Measurements from ENCODE around the gene DNM3. TPM values are rescaled to one million over a fixed set of nuclear protein-coding genes. Genes with fewer than 3 reads are reported as not detected.

The DNM3 gene
- total RNA-seq, 2 experiments from 2014 or later: 1.6 to 1.8 TPM

GRCh38 chr1:172391976-172392375 is 550.7 kb downstream of the DNM3 start:
- H3K4me3 Mint-ChIP-seq: no peak overlapping the region
- no peaks in the 10 kb centered on the region for H3K27me3 Mint-ChIP-seq
- H3K4me1 ChIP-seq (ENCODE audit: insufficient read depth, low read length): peaks cover 24% of the 10 kb centered on the region
- ChIA-PET POLR2A (interaction anchor here (1.2 to 1.4 kb wide), 3 partner anchors 10 to 141 kb away, joined by 3 to 4 read pairs (median 3); no protein-coding TSS in a partner anchor), CTCF (no interaction called here)
- H3K36me3 ChIP-seq (ENCODE audit: insufficient read depth, low read length): no peaks in the 10 kb centered on the region
- no peak overlapping the region for H3K4me3 ChIP-seq (ENCODE audit: low read length)
- no peaks in the 10 kb centered on the region for H3K36me3 Mint-ChIP-seq (ENCODE audit: low read depth)
- H3K9me3 ChIP-seq (ENCODE audit: control insufficient read depth in 1 of 2, insufficient read depth in 1 of 2, low read length in 2 of 2): no peaks in the 10 kb centered on the region
- DNase-seq (no peak), ATAC-seq (ENCODE audit: poor library complexity) (no peak)
- no peaks in the 10 kb centered on the region for H3K27me3 ChIP-seq (ENCODE audit: control insufficient read depth in 1 of 2, insufficient read depth in 2 of 2, low read length in 2 of 2)
- peaks cover 54% of the 10 kb centered on the region for H3K4me1 Mint-ChIP-seq (ENCODE audit: low read depth)
- no peaks in the 10 kb centered on the region for H3K9me3 Mint-ChIP-seq
- H3K27ac Mint-ChIP-seq: peak overlapping the region; percentile 9
- intact Hi-C loops (cut with DNase I, micrococcal nuclease): loop anchor here in 1 of 2 experiments (10.0 kb wide), 1 partner anchor 607 kb away; the partner anchor contains the start of gene METTL13
- no peak overlapping the region for H3K27ac ChIP-seq (ENCODE audit: low read depth in 1 of 2, low read length in 2 of 2)
- no peak for TF ChIP-seq CTCF (IDR thresholded peaks at IDR 0.05)

GRCh38 chr1:172393354-172393753 is 552.1 kb downstream of the DNM3 start:
- ChIA-PET POLR2A (interaction anchor here (1.0 to 3.0 kb wide), 8 partner anchors 12 to 238 kb away, joined by 3 to 43 read pairs (median 12); no protein-coding TSS in a partner anchor), CTCF (interaction anchor here (1.5 kb wide), 2 partner anchors 11 to 34 kb away, joined by 4 to 5 read pairs; no protein-coding TSS in a partner anchor)
- Mint-ChIP-seq H3K27ac (peak overlapping the region; percentile 86), H3K4me1 (ENCODE audit: low read depth) (peaks cover 68% of the 10 kb centered on the region), H3K27me3 (no peaks in the 10 kb centered on the region), H3K4me3 (no peak overlapping the region), H3K9me3 (no peaks in the 10 kb centered on the region), H3K36me3 (ENCODE audit: low read depth) (no peaks in the 10 kb centered on the region)
- intact Hi-C loops (cut with DNase I, micrococcal nuclease): loop anchor here in 1 of 2 experiments (10.0 kb wide), 1 partner anchor 609 kb away; the partner anchor contains the start of gene METTL13
- no peak for DNase-seq
- H3K4me1 ChIP-seq (ENCODE audit: insufficient read depth, low read length): peaks cover 24% of the 10 kb centered on the region
- no peak for ATAC-seq (ENCODE audit: poor library complexity)
- H3K27ac ChIP-seq (ENCODE audit: low read depth in 1 of 2, low read length in 2 of 2): peak overlapping the region in 1 of 2 donors; percentile 71
- TF ChIP-seq CTCF (IDR thresholded peaks at IDR 0.05): no peak
- no peaks in the 10 kb centered on the region for H3K9me3 ChIP-seq (ENCODE audit: control insufficient read depth in 1 of 2, insufficient read depth in 1 of 2, low read length in 2 of 2)
- no peak overlapping the region for H3K4me3 ChIP-seq (ENCODE audit: low read length)
- H3K36me3 ChIP-seq (ENCODE audit: insufficient read depth, low read length): no peaks in the 10 kb centered on the region
- H3K27me3 ChIP-seq (ENCODE audit: control insufficient read depth in 1 of 2, insufficient read depth in 2 of 2, low read length in 2 of 2): no peaks in the 10 kb centered on the region

- Histone ChIP-seq H3K27ac (ENCODE audit: low read depth in 1 of 2, low read length in 2 of 2) (peak overlapping the region; percentile 67 to 71), H3K9me3 (ENCODE audit: control insufficient read depth in 1 of 2, insufficient read depth in 1 of 2, low read length in 2 of 2) (no peaks in the 10 kb centered on the region), H3K4me1 (ENCODE audit: insufficient read depth, low read length) (peaks cover 24% of the 10 kb centered on the region), H3K4me3 (ENCODE audit: low read length) (peak overlapping the region; percentile 27), H3K36me3 (ENCODE audit: insufficient read depth, low read length) (no peaks in the 10 kb centered on the region), H3K27me3 (ENCODE audit: control insufficient read depth in 1 of 2, insufficient read depth in 2 of 2, low read length in 2 of 2) (no peaks in the 10 kb centered on the region)
- no peak for TF ChIP-seq CTCF (IDR thresholded peaks at IDR 0.05)
- ChIA-PET CTCF (interaction anchor here (1.2 to 1.5 kb wide), 5 partner anchors 11 to 256 kb away, joined by 3 to 7 read pairs (median 4); partner anchors contain the start of gene PIGC), POLR2A (interaction anchor here (0.6 to 3.0 kb wide), 23 partner anchors 8 to 390 kb away, joined by 3 to 43 read pairs (median 5); partner anchors contain the start of genes PIGC and SUCO)
- no peaks in the 10 kb centered on the region for H3K36me3 Mint-ChIP-seq (ENCODE audit: low read depth)
- peaks cover 77% of the 10 kb centered on the region for H3K4me1 Mint-ChIP-seq (ENCODE audit: low read depth)
- intact Hi-C loops (cut with DNase I, micrococcal nuclease): loop anchor here (1.0 to 10.0 kb wide), 5 partner anchors 13 to 609 kb away; partner anchors contain the start of gene METTL13 (in 1 of the 2)
- H3K9me3 Mint-ChIP-seq: no peaks in the 10 kb centered on the region
- no peaks in the 10 kb centered on the region for H3K27me3 Mint-ChIP-seq
- peak overlapping the region; percentile 45 for H3K4me3 Mint-ChIP-seq
- ATAC-seq (ENCODE audit: poor library complexity) (peak; percentile 94), DNase-seq (peak; percentile 39 to 90 (median 62))
- peak overlapping the region; percentile 86 for H3K27ac Mint-ChIP-seq
These were observed 552.9 kb downstream of the DNM3 start for GRCh38 chr1:172394141-172394751.

Data from CD4-positive, alpha-beta T cell (primary cell).